Uterus (tissue), 2 donors: Measurements from ENCODE around the gene KDM6B.

Experiments used
- POLR2A ChIP-seq, 2 donors: fragments of 450-650 bp; IDR thresholded peaks; one replicate each; pipeline ENCODE4 v1.6.1; 2016; ENCODE audit warnings: antibody characterized with exemption in 2 of 2, mild to moderate bottlenecking in 1 of 2, moderate library complexity in 1 of 2
- TF ChIP-seq, protein P1 (sequence below), 4 experiments: fragments of 200-600 bp in 2 of 4; fragments of 450-650 bp in 2 of 4; sonication (generic) in 2 of 4; IDR thresholded peaks; one replicate each; pipeline ENCODE4 v1.5.1; 2016 to 2019; ENCODE audit warnings: antibody characterized with exemption in 4 of 4, mild to moderate bottlenecking in 2 of 4, moderate library complexity in 1 of 4

DNA sequence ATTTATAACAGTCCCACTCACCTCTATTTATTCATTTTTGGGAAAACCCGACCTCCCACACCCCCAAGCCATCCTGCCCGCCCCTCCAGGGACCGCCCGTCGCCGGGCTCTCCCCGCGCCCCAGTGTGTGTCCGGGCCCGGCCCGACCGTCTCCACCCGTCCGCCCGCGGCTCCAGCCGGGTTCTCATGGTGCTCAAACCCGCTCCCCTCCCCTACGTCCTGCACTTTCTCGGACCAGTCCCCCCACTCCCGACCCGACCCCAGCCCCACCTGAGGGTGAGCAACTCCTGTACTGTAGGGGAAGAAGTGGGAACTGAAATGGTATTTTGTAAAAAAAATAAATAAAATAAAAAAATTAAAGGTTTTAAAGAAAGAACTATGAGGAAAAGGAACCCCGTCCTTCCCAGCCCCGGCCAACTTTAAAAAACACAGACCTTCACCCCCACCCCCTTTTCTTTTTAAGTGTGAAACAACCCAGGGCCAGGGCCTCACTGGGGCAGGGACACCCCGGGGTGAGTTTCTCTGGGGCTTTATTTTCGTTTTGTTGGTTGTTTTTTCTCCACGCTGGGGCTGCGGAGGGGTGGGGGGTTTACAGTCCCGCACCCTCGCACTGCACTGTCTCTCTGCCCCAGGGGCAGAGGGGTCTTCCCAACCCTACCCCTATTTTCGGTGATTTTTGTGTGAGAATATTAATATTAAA, 20.2 kb downstream of the KDM6B start:
- TF ChIP-seq, protein P1, sequence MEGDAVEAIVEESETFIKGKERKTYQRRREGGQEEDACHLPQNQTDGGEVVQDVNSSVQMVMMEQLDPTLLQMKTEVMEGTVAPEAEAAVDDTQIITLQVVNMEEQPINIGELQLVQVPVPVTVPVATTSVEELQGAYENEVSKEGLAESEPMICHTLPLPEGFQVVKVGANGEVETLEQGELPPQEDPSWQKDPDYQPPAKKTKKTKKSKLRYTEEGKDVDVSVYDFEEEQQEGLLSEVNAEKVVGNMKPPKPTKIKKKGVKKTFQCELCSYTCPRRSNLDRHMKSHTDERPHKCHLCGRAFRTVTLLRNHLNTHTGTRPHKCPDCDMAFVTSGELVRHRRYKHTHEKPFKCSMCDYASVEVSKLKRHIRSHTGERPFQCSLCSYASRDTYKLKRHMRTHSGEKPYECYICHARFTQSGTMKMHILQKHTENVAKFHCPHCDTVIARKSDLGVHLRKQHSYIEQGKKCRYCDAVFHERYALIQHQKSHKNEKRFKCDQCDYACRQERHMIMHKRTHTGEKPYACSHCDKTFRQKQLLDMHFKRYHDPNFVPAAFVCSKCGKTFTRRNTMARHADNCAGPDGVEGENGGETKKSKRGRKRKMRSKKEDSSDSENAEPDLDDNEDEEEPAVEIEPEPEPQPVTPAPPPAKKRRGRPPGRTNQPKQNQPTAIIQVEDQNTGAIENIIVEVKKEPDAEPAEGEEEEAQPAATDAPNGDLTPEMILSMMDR (IDR thresholded peaks at IDR 0.05) = no peak
- TF ChIP-seq POLR2A (IDR thresholded peaks at IDR 0.05) = no peak
